Activated naive CD4-positive, alpha-beta T cell treated with anti-CD3 and anti-CD28 coated beads, Interleukin-2, amount 50 U/mL, for 16 hours (primary cell): ENCODE data around the gene CACNG4.

Experiments used
- DNase-seq: peaks from one replicate; pipeline ENCODE4 v3.0.0-alpha.2; 2020

The CACNG4 gene

DNA sequence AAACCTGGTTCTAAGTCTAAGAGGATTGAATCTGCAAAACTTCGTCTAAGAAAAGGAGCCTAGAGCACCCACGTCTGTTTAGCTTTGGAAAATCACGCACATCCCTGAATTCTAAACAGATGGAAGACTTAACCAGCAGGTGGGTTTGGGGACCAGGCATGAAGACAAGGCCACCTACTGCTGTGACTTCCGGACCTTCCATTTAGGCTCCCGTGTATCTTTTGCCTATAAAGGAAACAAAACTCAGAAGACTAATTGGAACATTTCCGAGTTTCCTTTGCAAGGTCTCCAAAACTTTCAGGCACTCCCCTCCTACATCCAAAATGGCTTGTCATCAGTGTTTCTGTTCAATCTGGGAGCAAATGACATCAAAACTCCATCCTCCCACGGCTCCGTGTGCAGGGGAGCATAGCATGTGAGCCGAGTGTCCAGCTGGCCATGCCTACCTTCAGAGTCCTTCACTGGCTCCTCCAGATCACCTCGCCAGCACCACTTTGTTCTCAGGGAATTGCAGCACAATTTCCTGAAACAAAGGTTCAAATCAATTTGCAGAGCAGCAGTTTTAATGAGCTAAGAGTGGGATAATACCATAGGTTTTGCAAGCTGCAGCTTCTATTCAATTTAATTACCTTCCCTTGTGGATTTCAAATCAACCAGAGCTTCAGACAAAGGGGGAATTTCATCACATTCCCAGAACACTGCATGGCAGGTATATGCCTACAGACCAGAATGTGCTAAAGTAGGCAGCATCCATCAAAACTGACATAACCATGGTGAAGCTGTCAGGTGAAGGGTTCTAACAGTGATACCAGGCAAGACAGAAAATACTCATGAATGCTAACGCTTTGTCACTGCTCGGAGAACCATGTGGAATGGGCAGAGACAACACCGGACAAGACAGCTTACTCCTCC is 103.3 kb downstream of the CACNG4 start:
- DNase-seq, result no peak

DNA sequence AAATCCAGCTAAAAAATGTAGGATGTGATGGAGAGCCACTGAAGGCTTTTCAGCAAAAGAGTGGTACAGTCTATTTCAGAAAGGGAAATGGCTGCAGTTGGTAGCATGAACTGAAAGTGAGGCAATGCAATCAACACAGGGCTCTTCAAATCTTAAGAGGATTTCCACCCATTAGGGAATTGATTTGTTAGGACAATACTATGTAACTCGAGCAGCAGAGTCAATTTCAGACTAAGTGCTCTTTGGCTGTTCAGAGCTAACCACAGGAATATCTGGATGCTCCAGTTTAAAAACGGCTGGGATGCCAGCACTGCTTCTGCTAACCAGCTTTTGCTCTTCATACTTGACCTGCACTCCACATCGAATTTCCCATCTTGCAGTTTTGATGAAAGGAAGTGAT is 104.5 kb downstream of the CACNG4 start:
- no peak for DNase-seq

DNA sequence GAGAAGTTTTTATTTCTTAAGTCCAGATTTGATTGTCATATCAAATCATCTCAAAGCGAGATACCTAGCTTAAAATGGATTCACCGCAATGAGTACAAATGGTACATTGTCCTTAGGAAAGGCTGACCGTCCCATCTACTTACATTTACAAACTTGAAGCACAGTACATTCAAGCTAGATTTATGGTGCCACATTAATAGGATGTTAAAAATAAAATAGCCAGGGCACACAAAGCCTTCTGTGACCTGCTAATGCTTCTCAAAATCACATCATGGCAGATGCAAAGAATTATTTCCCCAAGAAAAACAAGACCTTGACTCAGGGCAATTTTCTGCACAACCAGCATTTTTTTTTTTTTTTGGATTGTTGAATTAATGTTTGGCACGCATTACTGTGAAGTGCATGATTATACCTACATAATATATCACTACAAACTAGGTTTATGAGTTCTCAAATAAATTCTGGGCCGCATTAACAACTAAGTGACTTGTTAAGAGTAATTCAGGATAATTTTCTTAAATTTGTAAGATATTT is 105.2 kb downstream of the CACNG4 start:
- no peak for DNase-seq

DNA sequence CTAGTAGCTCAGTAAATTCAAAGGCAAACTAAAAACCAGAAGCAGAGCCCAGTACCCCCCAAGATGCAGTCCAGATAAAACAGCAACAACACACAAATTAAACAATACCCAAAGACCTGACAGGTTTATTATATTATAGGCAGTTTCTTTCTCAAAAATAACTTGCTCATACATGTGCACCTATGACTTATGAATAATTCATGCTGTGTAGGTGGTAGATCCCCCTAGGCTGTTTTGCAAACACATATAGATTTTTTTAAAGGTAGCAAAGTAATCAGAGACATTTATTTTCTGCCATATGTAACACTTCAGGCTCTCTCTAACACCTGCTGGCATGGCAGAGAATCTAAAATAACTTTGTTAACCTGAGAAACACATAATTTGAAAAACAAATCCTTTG is 107.1 kb downstream of the CACNG4 start:
- no peak for DNase-seq

DNA sequence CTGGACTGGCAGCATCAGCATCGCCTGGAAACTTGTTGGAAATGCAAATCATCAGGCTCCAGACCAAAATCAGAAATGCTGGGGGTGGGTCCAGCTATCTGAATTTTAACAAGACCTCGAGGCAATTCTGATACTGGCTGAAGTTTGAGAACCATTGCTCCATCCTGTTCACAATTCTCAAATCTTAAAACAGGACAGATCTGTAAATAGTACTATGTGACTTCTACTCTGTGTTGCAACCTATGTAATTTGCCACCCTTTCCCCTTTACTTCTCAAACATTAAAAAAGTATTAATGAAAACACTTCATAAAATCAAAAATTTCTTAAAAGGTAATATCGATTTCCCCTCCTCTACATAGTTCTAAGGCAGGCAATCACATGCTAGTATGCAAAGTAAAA is 108.4 kb downstream of the CACNG4 start:
- no peak for DNase-seq

DNA sequence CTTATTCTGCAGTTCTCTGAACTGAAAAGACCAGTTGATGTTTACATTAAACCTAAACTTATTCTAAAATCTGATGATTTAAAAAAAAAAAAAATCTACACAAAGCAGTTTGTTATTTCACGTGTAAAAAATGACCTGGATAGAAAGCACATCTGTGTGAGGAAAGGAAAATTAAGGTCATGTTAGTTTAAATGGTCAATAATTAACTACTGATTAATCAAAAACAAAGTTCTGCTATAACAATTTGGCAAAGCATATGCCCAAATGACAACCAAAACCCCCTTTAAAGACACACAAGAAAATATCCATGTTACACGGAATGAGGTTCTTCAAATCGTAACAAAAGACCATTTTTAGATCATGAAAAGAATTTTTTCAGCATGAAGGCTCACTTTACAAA is 110.3 kb downstream of the CACNG4 start:
- no peak for DNase-seq

DNA sequence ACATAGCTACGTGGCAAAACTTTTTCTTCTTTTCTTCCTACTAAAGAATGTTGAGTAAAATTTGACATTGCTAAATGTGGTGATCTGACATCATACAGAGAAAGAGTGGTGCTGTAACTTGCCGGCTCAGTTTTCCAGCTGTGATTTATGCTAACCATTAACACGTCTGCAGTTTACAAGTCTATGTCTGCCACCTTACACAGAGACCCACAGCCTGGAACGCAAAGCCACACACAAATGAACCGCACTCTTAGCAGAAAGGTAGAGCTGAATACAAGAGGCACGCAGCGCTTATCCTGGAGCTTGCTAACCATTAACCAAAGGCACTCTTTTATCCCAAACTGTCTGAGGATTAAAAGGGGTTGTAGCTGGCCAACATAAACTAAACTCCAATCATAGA is 111.8 kb downstream of the CACNG4 start:
- DNase-seq, result no peak

DNA sequence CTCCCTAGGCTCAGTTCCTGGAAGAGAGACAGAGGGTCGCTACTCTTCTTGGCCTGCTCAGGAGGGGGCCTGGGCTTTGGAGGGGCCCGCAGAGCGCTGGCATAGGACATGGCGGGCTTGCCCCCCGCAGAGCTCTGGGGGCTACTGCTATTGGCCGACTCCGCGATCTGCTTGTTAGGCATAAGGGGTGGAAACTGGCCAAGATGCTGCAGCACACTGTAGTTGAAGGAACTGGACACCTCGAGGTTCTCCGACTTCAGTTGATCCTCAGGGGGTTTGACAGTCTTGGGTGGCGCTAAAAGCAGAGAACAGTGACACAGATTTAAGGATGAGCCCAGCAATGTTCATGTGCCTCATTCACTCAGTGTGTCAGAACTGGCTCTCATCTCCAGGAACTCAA is 113.8 kb downstream of the CACNG4 start:
- DNase-seq, result no peak

DNA sequence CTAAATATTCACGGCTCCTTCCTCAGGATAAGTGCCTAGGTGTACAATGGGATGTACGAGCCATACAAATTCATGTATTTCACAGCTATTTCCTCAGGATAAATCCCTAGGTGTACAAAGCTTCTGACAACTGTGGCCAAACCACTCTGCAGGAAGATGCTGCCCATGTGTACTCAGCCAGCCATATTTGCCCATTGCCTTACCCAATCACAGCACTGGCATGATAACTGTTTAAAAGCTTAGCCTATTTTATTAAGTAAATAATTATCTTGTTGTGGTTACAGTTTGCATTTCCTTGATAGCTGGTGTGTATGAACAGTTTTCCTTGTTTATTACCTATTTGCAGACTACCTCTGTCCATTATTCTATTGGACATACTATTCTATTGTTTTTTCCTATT is 115.0 kb downstream of the CACNG4 start:
- DNase-seq, result no peak

DNA sequence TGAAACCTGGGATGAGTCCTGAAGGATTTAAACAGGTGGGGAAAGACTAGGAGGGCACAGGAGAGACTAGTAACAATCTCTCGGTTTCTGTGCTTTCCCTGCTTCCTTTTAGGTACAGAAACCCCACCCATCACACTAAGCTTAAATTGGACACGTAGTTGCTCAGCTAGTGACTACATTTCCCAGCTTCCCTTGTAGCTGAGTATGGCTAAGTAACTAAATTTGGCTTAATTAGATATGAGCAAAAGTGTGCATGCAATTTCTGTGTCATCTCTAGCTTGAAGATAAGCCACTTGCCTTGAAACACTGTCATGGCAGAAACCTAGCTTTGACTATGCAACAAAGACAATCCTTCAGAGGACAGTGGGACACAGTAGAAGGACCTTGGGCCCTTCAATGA is 116.3 kb downstream of the CACNG4 start:
- DNase-seq, result no peak

DNA sequence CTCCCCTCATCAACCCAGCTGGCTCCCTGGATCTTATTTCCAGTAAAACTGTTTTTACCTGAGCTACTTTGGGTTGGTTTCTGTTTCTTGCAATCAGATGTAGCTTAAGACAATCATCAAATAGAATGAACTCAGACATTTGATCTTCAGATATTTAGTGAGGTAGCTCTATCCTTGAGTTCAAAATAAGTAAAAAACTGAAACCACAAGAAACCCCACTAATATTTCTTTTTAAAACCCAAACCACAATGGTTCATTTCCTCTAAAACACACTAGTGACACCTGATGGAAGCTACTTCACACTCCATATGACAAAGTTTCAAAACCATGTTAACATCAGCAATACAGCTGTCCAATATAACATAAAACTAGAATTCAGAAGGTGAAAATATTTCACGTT is 117.6 kb downstream of the CACNG4 start:
- no peak for DNase-seq
